Stimulated activated CD8-positive, alpha-beta memory T cell treated with anti-CD3 and anti-CD28 coated beads, Interleukin-15, amount 100 ng/mL, for 24 hours (primary cell): ENCODE results near the gene COLGALT1.
"Not testable (repeated sequence)": the region's sequence is repeated elsewhere in the genome, so short reads cannot be mapped to it uniquely, and the experiment has no call there.

Experiments used
- DNase-seq: peaks from one replicate; pipeline ENCODE4 v3.0.0-alpha.2; 2020; ENCODE audit warnings: low read depth

The COLGALT1 gene

DNA sequence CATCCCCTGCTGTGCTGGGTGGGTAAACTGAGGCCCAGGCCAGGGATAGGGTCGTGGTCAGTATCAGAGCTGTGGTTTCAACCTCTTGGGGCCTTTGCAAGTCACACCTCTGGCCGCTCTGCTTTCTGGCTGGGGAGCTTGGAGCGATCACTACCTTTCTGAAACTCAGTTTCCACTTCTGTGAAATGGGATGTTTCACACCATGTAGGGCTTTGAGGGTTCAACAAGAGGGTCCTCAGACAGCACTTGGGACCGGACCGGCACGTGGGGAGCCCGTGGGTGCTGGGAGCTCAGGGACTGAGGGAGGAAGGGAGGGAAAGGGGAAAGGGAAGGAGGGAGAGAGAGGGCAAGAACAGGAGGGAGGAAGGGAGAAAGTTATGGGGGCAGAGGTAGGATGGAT is 22.9 kb upstream of the COLGALT1 start:
- no peak for DNase-seq

DNA sequence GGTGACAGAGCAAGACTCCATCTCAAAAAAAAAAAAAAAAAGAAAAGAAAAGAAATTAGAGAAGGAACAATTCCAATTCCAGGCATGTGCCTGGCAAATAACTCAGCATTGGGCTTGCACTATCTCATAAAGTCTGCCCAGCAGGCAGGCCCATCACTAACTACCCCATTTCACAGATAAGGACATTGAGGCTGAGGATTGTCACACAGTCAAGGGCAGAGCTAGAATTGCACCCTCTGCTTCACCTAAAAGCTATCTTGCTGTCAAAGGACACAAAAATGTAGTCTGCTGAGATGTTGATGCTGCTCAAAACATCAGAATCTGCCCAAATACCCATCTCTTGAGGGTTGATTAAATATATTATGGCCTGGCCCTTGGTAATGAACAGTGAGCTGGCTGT is 20.7 kb upstream of the COLGALT1 start:
- no peak for DNase-seq

DNA sequence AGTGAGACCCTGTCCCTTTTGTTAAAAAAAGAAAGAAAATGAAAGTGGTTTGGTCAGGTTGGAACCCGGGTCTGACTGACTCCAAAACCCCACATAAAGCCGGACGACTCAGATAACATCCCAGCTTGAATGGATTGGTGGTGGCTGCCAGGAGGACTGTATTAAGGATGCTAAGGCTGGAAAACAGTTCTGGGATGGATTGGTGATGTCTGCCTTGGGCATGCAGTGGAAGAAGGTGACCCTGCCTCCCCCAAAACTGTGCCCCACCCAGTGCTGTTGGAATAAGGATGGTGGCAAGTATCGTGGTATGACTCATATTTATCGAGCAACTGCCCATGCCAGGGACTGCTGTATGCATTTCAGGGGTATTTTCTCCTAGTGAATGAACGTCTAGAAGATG is 18.5 kb upstream of the COLGALT1 start:
- no peak for DNase-seq

DNA sequence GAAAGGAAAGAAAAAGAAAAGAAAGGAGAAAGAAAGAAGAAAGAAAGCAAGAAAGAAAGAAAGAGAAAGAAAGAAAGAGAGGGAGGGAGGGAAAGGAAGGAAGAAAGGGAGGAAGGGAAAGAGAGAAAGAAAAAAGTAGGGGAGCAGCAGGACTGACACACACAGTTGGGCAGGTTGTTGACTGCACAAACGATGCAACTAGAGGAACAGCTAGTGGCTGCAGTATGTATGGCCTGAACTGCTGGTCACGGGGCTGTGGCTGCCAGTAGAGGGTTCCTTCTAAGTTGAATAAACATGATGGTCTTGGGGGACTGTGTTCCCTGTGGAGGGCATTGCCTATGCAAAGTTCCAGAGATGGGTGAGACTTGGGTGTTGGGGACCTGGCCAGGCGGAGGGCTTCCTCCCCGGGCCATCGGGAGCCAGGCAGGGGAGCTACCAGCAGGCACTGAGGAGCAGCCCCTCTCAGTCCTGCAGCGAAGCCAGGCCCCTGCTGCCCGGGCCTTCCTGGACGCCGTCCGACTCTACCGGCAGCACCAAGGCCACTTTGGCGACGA is 16.7 kb upstream of the COLGALT1 start:
- DNase-seq = no peak

DNA sequence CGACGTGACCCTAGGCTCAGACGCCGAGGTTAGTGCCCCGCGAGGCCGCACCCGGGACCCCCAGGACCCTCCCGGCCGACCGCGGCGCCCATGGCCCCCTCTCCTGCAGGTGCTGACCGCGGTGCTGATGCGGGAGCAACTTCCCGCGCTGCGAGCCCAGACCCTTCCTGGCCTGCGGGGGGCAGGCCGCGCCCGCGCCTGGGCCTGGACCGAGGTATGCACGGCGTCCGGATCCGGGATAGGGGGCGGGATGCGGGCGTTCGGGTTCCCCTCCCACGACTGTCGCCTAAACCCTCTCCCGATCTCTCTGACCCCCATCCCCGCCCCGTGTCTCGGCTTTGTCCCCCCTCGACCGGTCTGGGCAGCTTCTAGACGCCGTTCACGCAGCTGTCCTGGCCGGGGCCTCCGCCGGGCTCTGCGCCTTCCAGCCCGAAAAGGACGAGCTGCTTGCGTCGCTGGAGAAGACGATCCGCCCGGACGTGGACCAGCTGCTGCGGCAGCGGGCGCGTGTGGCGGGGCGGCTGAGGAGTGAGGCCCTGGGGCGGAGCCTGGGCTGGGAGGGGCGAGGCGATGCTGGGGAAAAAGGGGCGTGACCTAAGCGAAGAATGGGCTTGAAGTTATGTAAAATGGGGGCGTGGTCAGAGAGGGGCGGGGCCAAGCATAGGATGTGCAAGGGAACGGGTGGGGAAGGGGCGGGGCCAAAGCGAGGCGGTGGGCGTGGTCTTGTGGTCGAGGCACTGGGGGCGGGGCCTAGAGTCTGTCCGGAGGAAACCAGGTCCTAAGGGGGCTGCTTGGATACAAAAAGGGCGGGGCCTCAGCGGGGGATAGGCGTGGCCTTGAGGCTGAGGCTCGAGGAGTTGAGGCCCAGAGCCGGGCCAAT is 16.0 kb upstream of the COLGALT1 start:
- DNase-seq = peak; percentile 96

DNA sequence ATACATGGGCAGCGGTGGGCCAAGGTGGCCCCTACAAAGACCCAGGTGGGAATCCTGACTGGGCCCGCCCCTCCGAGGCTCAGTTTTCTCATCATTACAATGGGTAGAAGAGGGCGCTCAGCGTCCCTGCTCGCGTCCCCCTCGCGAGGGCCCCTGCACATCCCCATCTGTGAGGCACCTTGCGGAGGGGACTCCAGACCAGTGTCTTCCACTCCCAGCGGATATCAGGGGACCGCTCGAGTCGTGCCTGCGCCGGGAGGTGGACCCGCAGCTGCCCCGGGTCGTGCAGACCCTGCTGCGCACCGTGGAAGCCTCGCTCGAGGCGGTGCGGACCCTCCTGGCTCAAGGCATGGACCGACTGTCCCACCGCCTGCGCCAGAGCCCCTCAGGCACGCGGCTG is 15.3 kb upstream of the COLGALT1 start:
- no peak for DNase-seq

DNA sequence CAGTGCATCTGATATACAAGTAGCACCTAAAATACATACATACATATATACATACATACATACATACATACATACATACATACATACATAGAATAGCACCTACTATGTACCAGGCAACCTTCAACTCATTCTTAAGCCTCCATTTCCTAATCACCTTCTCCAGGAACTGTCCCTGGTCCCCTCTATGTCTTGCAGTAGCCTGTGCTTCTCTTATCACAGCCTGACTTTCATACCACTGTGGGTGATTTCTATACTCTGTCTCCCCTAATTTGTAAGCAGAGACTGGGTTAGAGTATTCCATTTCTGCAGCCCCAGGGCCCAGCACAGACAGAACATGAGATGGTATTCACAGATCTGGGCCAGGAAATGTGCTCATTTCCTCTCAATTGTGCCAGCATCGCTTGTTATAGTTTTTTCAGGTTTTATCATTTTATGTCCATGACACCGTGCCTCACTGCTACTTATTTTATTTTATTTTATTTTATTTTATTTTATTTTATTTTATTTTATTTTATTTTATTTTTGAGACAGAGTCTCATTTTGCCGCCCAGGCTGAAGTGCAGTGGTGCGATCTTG is 14.2 kb upstream of the COLGALT1 start:
- DNase-seq = no peak

DNA sequence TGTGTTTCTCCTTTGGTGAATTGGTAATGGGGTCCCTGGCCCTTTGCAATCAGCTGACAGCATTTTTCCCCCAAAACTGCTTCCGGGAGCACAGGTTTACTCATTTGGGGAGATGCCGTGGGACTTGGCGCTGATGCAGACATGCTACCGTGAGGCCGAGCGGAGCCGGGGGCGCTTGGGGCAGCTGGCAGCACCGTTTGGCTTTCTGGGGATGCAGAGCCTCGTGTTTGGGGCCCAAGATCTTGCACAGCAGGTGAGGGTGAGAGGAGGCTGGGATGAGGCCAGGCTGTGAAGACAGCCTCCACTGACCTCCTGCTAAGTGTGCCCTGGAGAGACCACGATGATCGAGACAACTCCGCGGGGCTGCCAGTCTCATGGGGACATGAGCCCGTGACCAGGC is 13.4 kb upstream of the COLGALT1 start:
- no peak for DNase-seq

DNA sequence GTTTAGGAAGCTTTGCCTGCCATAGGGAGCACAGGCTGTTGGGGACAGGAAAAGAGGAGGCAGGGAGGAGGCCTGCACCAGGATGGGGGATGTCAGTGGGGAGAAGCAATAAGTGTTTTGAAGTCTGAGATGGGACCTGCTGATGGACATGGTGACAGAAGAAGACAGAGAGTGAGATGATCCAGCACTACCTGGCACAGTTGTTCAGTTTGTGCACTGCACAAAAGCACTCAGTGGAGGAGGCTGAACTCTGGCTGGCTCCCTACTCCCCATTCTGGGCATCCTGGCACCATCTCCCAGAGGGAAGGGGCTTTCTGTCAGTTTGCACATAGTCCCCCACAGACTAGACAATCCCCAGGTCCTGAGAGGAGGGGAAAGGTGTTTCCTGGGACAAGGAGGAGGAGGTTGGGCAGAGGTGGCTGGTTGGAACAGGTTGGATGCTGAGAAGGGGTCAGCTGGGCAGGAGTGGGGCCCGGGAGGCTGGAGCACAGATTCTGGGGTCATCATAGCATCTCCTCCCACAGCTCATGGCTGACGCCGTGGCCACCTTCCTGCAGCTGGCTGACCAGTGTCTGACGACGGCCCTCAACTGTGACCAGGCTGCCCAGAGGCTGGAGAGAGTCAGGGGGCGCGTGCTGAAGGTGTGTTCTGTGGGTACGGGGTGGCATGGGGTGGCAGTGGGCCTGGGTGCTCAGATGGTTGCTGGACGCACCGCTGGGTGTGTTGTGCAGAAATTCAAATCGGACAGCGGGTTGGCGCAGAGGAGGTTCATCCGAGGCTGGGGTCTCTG is 12.5 kb upstream of the COLGALT1 start:
- DNase-seq = no peak

DNA sequence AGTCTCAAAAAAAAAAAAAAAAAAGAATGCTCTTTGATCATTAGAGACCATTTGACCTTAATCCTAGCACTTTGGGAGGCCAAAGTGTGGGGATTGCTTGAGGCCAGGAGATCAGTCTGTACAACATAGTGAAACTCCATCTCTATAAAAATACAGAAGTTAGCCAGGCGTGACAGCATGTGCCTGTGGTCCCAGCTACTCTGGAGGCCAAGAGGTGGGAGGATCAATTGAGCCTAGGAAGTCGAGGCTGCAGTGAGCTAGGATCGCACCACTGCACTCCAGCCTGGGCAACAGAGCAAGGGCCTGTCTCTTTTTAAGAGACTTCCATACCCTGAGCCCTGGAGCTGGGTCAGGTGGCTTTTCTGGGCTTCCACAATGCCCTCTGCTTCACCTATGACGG is 11.5 kb upstream of the COLGALT1 start:
- no peak for DNase-seq

DNA sequence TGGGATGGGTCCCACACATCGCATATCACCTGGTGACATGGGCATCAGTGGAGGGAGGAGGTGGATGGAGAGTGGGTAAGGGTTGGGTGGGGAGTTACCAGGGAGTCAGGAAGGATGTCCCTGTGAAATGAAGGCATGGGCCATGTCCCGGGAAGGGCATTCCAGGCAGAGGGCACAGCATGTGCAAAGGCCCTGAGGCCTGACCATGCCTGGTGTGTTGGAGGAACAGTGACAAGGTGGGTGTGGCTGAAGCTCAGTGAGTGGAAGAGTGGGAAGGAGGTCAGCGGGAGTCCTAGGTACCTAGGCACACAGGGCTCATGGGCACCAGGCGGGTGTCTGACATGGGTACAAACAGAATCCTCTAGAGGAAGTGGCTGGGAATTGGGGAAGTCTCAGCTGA is 11.0 kb upstream of the COLGALT1 start:
- DNase-seq = no peak

DNA sequence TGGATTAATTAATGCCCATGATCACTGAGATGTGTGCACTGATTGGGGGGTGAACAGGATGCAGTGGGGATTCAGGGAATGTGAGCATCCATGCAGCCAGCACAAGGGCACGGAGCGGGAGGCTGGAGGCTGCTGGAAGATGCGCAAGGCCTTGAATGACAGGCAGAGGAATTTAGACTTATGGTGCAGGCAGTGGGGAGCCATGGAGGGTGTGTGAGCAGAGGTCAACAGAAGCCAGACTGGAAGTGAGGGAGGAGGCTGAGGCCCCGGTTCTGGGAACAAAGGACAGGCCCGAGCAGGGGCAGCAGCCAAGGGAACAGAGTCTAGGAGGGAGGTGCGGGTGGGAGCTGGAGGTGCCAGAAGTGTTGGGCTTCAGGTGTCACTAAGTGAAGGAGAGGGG is 7.3 kb upstream of the COLGALT1 start:
- DNase-seq = no peak

DNA sequence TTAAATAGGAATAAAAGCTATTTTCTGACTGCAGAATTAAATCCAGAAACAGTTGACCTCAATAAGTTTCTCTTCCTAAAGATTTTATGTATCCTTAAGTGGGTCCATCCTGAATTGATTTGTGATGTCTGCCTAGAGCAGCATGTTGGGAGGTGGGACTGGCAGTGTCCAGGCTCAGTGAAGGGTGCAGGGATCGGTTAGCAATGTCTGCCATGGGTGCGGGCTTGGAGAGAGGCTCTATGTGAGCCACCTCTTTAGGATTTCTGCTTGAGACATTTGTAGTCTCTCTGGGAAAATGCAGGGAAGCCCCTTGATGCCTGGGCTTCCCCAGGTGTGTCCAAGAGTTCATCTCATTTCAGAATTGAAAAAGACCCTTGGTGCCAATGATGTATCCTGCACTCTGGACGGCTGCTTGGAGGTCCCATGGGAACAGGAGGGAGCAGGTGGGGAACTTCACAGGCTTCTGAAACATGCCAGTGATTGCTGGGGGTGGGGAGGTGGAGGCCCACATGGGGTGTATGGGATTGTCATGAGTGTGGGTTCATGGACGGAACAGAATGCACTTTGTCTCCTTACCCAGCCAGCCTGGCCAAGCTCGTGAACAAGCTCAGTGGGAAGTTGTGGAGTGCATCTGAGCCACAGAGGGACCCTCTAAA is 6.2 kb upstream of the COLGALT1 start:
- DNase-seq = no peak

DNA sequence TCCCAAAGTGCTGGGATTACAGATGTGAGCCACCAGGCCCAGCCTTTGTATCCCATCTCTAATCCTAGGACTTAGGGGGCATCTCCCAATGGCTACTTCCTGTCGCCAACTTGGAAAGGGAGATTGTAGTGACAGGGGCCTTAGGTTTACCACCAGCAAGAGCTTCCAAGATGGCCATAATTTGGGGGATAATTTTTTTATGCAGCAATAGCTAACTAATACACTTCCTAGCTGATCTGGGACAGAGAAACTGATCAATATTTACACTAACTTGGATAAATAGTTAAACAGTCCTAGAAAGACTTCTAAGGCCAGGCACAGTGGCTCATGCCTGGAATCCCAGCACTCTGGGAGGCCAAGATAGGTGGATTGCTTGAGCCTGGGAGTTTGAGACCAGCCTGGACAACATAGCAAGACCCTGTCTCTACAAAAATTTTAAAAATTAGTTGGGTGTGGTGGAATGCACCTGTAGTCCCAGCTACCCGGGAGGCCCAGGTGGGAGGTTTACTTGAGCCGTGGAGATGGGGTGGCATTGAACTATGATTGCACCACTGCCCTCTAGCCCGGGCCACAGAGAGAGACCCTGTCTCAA is 5.3 kb upstream of the COLGALT1 start:
- no peak for DNase-seq

DNA sequence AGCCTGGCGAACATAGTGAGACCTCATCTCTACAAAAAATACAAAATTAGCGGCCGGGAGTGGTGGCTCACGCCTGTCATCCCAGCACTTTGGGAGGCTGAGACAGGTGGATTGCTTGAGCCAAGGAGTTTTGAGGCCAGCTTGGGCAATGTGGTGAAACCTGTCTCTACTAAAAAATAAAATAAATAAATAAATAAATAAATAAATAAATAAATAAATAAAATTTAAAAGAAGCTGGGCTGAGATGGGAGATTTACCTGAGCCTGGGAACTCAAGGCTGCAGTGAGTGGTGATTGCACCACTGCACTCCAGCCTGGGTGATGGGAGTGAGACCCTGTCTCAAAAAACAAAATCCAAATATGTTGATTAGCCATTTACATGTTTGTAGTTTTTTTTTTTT is 2.7 kb upstream of the COLGALT1 start:
- DNase-seq = not testable (repeated sequence)

DNA sequence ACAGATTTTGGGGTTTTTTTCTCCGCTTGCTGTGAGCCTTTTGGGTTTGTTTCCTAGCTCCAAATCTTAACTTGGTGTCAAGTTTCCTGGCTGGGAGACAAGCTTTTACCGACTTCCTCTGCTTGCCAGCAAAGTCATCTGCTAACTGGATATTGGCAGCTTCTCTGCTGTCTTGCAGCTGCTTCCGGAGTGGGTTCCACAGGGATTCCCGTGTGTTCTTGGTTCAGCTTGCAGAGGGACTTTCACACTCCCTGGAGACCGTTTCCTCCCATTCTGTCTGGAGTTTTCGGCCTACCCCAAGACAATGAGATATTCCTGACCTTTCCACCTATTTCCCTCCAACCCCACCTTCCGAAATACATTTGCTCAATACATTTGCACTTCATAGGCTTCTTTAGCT is 2.2 kb upstream of the COLGALT1 start:
- DNase-seq = no peak

DNA sequence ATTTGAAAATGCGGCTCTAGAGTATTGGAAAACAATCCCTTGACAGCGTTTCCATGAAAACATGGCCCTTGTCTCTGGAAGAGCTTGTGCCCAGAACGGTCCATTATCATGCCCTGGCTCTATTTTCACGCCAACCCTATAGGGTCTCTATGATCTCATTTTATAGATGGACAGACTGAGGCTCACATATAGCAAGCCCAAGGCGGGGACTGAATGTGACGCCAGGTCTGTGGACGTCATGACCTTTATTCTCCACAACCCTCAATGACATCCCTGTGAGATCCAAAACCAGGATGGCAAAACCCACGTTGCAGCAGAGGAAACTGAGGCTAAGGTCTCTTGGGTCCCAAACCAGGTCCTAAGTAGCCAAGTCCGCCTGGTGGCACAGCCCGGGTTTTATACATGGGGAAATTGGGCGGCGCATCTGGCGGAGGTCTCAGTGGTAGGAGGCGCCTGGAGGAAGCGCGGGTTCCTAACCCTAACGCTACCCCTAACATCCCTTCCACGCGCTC is 425 bp upstream of the COLGALT1 start:
- DNase-seq = no peak

DNA sequence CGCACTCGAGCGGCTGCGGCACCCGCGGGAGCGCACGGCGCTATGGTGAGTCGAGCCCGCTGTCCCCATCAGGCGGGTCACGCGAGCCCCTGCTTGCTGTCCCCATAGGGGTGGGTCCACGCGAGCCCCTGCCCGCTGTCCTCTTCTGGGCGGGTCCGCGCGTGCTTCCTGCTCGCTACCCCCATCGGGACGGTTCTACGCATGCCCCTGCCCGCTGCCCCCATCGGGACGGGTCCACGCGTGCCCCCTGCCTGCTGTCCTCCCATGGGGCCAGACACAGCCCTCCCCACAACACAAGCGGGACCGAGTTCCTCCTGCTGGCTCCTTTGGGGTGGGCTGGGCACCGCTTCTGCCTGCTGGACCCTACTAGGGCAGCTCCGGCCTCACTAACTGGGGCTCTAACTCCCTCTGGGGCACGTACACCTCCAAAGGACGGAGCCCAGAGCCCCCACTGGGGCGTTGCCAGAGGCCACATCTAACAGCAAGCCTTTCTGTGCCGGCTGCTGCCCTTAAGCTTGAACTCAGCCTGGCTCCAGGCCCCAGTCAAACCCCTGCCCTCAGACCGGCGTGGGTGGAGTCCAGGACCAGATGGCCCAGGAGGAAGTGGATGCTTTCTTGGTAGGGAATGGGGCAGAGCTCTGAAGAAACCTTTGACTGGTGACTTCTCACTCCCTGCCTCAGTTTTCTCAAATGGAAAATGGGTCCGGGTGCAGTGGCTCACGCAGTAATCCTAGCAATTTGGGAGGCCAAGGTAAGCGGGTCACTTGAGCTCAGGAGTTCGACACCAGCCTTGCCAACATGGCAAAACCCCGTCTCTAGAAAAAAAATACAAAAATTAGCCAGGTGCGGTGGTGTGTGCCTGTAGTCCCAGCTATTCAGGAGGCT is 722 bp downstream of the COLGALT1 start:
- peak; percentile 32 for DNase-seq

DNA sequence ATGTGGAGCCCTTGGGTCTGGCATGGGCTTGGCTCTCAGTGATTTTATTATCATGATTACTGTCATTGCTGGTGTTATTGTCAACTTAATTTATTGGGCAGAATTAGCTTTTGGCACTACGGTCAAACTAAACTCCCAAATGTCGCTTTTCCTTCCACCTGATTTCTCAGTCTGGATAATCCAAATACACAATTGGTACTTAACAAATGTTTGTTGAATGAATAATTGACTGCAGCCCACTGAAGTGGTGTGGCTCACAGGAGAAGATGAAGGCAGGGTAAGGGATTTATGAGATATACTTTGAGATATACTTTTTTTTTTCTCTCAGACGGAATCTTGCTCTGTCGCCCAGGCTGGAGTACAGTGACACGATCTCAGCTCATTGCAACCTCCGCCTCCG is 1.5 kb downstream of the COLGALT1 start:
- DNase-seq = no peak

DNA sequence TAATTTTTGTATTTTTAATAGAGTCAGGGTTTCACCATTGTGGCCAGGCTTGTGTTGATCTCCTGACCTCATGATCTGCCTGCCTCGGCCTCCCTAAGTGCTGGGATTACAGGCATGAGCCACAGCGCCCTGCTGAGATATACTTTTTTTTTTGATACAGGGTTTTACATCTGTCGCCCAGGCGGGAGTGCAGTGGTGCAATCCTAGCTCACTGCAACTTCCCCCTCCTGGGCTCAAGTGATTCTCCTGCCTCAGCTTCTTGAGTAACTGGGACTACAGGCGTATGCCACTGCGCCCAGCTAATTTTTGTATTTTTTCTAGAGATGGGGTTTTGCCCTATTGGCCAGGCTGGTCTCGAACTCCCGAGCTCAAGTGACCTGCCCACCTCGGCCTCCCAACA is 2.0 kb downstream of the COLGALT1 start:
- no peak for DNase-seq

DNA sequence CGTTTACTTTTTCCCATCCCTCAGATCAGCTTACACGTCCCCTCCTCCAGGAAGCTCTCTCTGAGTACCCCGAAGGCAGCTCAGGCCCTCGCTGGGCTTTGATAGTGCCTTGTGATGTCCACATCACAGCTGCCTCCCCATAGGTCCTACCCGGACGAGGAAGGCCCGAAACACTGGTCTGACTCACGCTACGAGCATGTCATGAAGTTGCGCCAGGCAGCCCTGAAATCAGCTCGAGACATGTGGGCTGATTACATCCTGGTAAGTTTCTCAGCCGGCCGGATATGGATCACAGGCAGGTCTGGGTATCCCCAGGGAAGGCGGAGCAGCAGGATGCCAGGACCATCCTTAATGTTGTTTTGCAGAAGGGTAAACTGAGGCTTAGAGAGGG is 4.8 kb downstream of the COLGALT1 start:
- no peak for DNase-seq
